GM10248 (cell line): ENCODE data around the gene GCC1.

Source experiments
- CTCF ChIA-PET: fragments of 300-600 bp; sonication (Branson Sonifier 250); formaldehyde crosslinking; extraction: SDS; loops from one replicate; lab custom pipeline; 2021; ENCODE audit warnings: antibody characterized with exemption; lab: Yijun Ruan, JAX
- POLR2A ChIA-PET: fragments of 350-650 bp; sonication (Branson Sonifier 250); formaldehyde crosslinking; extraction: SDS; loops from one replicate; lab custom pipeline; 2020; ENCODE audit warnings: antibody characterized with exemption; lab: Yijun Ruan, JAX
- DNase-seq: peaks from one replicate; pipeline ENCODE4 v3.0.0; 2012; ENCODE audit errors: extremely low spot score
- TF ChIP-seq, protein P1 (sequence below): IDR thresholded peaks from 2 replicates; pipeline ENCODE4 v1.5.1; 2012; ENCODE audit warnings: mild to moderate bottlenecking, low read depth; ENCODE audit errors: extremely low read depth, missing control alignments, control extremely low read depth

GCC1 gene

DNA sequence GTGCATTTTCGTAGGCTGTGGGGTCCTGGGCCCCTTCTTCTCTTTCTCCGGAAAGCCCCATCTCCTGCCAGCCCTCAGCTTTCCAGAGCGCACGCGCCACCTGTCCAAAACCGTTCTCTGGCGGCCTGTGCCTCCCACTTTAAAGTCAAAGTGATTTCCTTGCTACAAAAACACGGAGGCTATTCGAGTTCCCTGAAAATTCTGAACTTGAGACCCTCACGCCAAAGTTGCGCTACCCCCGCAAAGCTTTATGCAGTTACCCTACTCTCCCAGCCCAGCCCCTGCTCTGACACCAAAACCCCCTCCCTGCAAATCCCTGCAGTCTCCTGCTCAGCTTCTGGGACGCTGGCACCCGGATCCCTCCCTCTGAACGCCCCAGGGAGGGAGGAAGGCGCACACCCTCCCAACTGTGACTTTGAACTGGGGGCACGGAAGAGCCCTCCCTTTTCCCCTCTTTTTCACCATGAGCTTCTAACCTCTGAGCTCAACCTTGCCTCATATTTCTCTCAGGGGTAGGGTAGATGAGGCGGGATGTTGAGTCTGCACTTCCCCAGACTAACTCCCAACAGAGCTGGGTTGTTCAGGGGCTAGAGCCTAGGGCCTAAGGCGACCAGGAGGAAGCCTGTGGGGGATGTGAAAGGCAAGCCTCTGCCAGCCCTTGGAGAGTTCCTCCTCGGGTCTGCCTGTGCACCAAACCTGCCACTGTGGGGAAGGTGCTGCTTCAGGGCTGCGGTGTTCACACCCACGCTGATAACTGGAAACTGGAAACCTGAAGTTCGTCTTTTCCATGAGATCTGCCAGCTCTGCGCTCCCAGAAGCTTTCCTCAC lies 35.2 kb upstream of the GCC1 start:
- ChIA-PET CTCF (no interaction called here), POLR2A (no interaction called here)
- TF ChIP-seq, protein P1, sequence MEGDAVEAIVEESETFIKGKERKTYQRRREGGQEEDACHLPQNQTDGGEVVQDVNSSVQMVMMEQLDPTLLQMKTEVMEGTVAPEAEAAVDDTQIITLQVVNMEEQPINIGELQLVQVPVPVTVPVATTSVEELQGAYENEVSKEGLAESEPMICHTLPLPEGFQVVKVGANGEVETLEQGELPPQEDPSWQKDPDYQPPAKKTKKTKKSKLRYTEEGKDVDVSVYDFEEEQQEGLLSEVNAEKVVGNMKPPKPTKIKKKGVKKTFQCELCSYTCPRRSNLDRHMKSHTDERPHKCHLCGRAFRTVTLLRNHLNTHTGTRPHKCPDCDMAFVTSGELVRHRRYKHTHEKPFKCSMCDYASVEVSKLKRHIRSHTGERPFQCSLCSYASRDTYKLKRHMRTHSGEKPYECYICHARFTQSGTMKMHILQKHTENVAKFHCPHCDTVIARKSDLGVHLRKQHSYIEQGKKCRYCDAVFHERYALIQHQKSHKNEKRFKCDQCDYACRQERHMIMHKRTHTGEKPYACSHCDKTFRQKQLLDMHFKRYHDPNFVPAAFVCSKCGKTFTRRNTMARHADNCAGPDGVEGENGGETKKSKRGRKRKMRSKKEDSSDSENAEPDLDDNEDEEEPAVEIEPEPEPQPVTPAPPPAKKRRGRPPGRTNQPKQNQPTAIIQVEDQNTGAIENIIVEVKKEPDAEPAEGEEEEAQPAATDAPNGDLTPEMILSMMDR = no peak
- DNase-seq = no peak

DNA sequence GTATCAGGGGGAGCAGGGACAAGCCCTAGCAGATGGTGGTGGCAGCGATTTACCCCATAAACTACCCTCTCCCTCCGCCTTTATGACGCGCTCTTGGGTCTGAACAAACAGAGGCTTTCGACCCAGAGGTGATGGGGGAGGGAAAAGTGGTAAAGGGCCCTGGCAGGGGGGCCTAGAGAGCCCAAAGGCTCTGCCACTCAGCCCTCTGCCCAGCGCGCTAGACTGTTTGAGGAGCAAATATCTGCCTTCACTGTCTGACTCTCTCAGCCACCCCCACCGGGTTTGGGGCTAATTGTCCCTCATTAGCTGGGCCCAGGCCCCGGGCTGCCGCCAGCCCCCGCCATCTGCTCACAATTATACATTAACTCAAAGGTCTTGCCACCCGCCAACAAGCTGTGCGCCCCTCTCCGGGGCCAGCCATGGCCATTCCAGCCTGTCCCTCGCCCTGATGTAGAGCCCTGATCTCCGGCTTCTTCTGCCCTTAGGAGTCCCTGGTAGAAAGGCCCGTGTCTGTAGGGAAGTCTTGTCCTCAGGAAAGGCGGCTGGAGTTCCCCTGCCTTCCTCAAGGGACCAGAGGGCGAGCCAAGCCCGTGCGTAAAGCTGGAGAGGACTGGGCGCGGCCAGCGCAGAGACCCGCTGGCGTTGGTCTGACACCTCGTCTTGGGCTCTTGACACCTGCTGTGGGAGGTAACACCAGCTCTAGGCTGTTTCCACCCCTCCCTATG lies 34.4 kb upstream of the GCC1 start:
- ChIA-PET CTCF (interaction anchor here (1.0 kb wide), 1 partner anchor 9 kb away, joined by 3 read pairs; no protein-coding TSS in a partner anchor), POLR2A (no interaction called here)
- DNase-seq = no peak
- TF ChIP-seq, protein P1 = no peak

DNA sequence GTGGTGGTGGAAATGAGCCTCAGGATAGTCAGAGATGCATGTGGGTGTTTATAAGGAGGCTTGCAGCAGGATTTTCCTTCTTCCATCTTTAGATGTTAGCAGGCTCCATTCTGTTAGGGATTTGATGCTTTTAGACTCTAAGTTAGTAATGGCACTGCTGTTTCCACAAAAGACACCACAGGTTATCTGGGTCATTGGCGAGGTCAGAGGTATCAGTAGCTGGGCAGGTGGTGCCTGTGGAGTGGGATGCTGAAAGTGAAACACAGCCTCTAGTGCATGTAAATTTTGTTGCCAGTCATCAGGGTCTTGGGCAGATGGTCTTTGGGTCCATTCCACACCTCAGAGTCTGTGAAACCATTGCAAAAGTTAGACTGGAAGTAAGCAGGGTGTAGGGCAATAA lies 33.4 kb upstream of the GCC1 start:
- no peak for DNase-seq
- POLR2A ChIA-PET = no interaction called here
- CTCF ChIA-PET = interaction anchor here (1.0 kb wide), 1 partner anchor 10 kb away, joined by 3 read pairs; no protein-coding TSS in a partner anchor
- TF ChIP-seq, protein P1 = no peak

DNA sequence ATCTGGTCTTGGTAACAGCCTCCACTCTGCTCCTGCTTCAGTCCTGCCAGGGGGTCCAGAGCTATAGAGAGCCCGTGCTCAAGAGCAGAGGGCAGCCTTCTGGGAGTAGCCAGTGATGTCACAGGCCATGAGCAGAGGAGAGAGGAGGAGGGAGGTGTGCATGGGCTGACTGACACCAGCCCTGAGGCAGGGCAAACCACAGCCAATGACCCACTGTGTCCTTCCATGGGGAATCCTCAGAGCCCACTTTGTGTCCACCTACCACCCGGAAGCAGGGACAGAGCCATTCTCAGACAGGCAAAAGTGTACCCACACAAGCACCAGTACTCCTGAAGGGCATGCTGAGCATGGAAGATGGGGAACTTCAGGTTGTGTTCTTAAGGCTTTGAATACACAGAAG lies 32.6 kb upstream of the GCC1 start, which contains the start of gene PAX4:
Gene PAX4, minus strand, starts transcription at position 101 of the 400 bp plus-strand sequence. CDS start 2,214 bp downstream, outside the sequence.
- ChIA-PET POLR2A (no interaction called here), CTCF (no interaction called here)
- DNase-seq = no peak
- TF ChIP-seq, protein P1 = no peak

DNA sequence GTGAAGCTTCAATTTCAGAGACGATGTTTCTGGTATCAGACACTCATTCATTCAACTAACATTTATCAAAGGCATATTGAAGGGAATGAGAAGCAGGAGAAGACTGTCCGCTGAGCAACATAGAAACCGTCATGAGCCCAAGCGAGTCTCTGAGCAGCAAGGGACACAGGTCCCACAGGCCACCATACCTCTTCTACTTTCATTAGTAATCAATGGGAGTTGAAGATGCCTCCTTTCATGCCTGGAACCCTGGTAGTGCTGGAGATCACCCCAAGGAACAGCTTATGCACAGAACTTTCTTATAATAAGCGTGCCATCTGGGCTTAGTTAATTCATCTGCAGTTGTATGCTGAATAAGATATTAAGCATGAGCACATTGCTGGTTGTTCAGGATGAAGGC lies 31.3 kb upstream of the GCC1 start:
- no peak for DNase-seq
- CTCF ChIA-PET = interaction anchor here (1.1 to 1.2 kb wide), 2 partner anchors 12 to 28 kb away, joined by 3 to 4 read pairs; no protein-coding TSS in a partner anchor
- POLR2A ChIA-PET = no interaction called here
- TF ChIP-seq, protein P1 = no peak

DNA sequence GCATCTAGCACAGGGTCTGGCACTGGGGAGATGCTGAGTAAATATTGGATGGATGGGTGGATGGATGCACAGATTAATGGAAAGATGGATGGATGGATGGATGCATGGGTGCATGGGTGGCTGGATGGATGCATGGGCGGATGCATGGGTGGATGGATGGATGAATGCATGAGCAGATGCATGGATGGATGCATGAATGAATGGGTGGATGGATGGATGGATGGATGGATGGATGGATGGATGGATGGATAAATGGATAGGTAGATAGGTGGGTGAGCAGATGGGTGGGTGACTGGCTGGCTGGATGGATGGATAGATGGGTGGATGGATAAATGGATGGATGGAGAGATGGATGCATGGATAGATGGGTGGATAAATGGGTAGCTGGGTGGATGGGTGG lies 26.9 kb upstream of the GCC1 start:
- ChIA-PET POLR2A (no interaction called here), CTCF (interaction anchor here (1.0 kb wide), 1 partner anchor 17 kb away, joined by 3 read pairs; no protein-coding TSS in a partner anchor)
- TF ChIP-seq, protein P1 = no peak
- no peak for DNase-seq
